CD4-positive, alpha-beta T cell treated with Interleukin-6 at 100 ng/mL for 8 hours (primary cell): ENCODE data around the gene UPB1.
A peak's percentile ranks its signal among the peaks of the same experiment; 100 is the strongest.
"Not testable (repeated sequence)": the region's sequence is repeated elsewhere in the genome, so short reads cannot be mapped to it uniquely, and the experiment has no call there.

Experiments
- DNase-seq: peaks from one replicate; pipeline ENCODE4 v3.0.0-alpha.2; 2020; ENCODE audit warnings: mixed read lengths, low spot score

The UPB1 gene

GRCh38 chr22:24481641-24482040 lies 13.5 kb upstream of the UPB1 start:
- DNase-seq: no peak

- no peak for DNase-seq
Observed at GRCh38 chr22:24482575-24482974, 12.6 kb upstream of the UPB1 start.

- DNase-seq: no peak
Observed at GRCh38 chr22:24482998-24483397, 12.1 kb upstream of the UPB1 start.

- no peak for DNase-seq
Observed at GRCh38 chr22:24483976-24484545, 11.1 kb upstream of the UPB1 start.

- DNase-seq: no peak
Observed at GRCh38 chr22:24485170-24485569, 10.0 kb upstream of the UPB1 start.

- DNase-seq: peak; percentile 37
Observed at GRCh38 chr22:24485608-24486007, 9.5 kb upstream of the UPB1 start.

GRCh38 chr22:24486501-24486921 lies 8.6 kb upstream of the UPB1 start:
- DNase-seq: no peak

GRCh38 chr22:24489011-24489410 lies 6.1 kb upstream of the UPB1 start:
- no peak for DNase-seq

- DNase-seq: not testable (repeated sequence)
Observed at GRCh38 chr22:24489434-24489833, 5.7 kb upstream of the UPB1 start.

- DNase-seq: no peak
Observed at GRCh38 chr22:24492391-24492790, 2.7 kb upstream of the UPB1 start.

GRCh38 chr22:24494167-24494527 lies 985 bp upstream of the UPB1 start:
- no peak for DNase-seq

- no peak for DNase-seq
Observed at GRCh38 chr22:24495365-24495675, 188 bp downstream of the UPB1 start.

GRCh38 chr22:24496234-24496633 lies 1.1 kb downstream of the UPB1 start:
- DNase-seq: no peak

- DNase-seq: no peak
Observed at GRCh38 chr22:24496661-24497060, 1.5 kb downstream of the UPB1 start.

GRCh38 chr22:24497841-24498258 lies 2.7 kb downstream of the UPB1 start:
- DNase-seq: no peak

- DNase-seq: no peak
Observed at GRCh38 chr22:24498824-24499223, 3.7 kb downstream of the UPB1 start.

- DNase-seq: no peak
Observed at GRCh38 chr22:24499706-24500276, 4.7 kb downstream of the UPB1 start.

GRCh38 chr22:24500277-24500820 lies 5.2 kb downstream of the UPB1 start:
- DNase-seq: no peak

- DNase-seq: no peak
Observed at GRCh38 chr22:24501301-24502005, 6.3 kb downstream of the UPB1 start.

- DNase-seq: no peak
Observed at GRCh38 chr22:24502034-24502433, 6.9 kb downstream of the UPB1 start.

GRCh38 chr22:24502541-24502940 lies 7.4 kb downstream of the UPB1 start:
- no peak for DNase-seq

GRCh38 chr22:24503137-24503842 lies 8.2 kb downstream of the UPB1 start:
- DNase-seq: peak; percentile 57

- no peak for DNase-seq
Observed at GRCh38 chr22:24503843-24504338, 8.8 kb downstream of the UPB1 start.
